HCT116 (cell line): ENCODE results near the gene AMBRA1.
A peak's percentile ranks its signal among the peaks of the same experiment; 100 is the strongest.

ENCODE experiments used
- ATF3 ChIP-seq: IDR thresholded peaks from 2 replicates; pipeline ENCODE4 v1.6.1; 2012
- EGR1 ChIP-seq: IDR thresholded peaks from 2 replicates; pipeline ENCODE4 v1.6.1; 2012; ENCODE audit warnings: low read depth
- EZH2 ChIP-seq: fragments of 200-600 bp; sonication (generic); IDR thresholded peaks from 2 replicates; pipeline ENCODE4 v1.6.1; 2017; ENCODE audit warnings: antibody characterized with exemption, mixed run types
- FOSL1 ChIP-seq: IDR thresholded peaks from 2 replicates; pipeline ENCODE4 v1.6.1; 2012; ENCODE audit warnings: low read depth
- POLR2A ChIP-seq: IDR thresholded peaks from 2 replicates; pipeline ENCODE4 v1.7.0; 2011; ENCODE audit warnings: borderline replicate concordance; ENCODE audit not compliant: insufficient read depth, insufficient read length; ENCODE audit errors: extremely low read depth
- POLR2AphosphoS5 ChIP-seq: IDR thresholded peaks from 2 replicates; pipeline ENCODE4 v1.6.1; 2011; ENCODE audit warnings: mild to moderate bottlenecking, low read depth, low read length, moderate library complexity
- RAD21 ChIP-seq: IDR thresholded peaks from 2 replicates; pipeline ENCODE4 v1.6.1; 2012; ENCODE audit warnings: low read depth, mild to moderate bottlenecking
- YY1 ChIP-seq: IDR thresholded peaks from 2 replicates; pipeline ENCODE4 v1.6.1; 2011; ENCODE audit warnings: low read length, low read depth, moderate library complexity, mild to moderate bottlenecking; ENCODE audit not compliant: insufficient replicate concordance; ENCODE audit errors: extremely low read depth
- ZNF274 ChIP-seq: fragments of 200-500 bp; sonication (Bioruptor generic); IDR thresholded peaks from 2 replicates; pipeline ENCODE4 v1.6.1; 2014; ENCODE audit warnings: mild to moderate bottlenecking, low read depth, low read length, inconsistent platforms
- TF ChIP-seq, protein P1 (sequence below): IDR thresholded peaks from 2 replicates; pipeline ENCODE4 v1.6.1; 2012; ENCODE audit warnings: low read depth
- TF ChIP-seq, protein P2 (sequence below), 3 experiments: fragments of 200-600 bp in 1 of 3; sonication (generic) in 1 of 3; IDR thresholded peaks in 2 of 3; conservative IDR thresholded peaks in 1 of 3; 2 replicates each; pipeline ENCODE4 v1.5.1; 2012 to 2017; ENCODE audit warnings: low read depth in 2 of 3, low read length in 2 of 3, antibody characterized with exemption in 1 of 3, borderline replicate concordance in 1 of 3, control low read depth in 1 of 3, mild to moderate bottlenecking in 1 of 3, mixed read lengths in 1 of 3, mixed run types in 1 of 3, moderate library complexity in 1 of 3; ENCODE audit not compliant: insufficient read depth in 1 of 3
- TF ChIP-seq, protein P3 (sequence below): IDR thresholded peaks from 2 replicates; pipeline ENCODE4 v1.6.1; 2012
- TF ChIP-seq, protein P4 (sequence below): IDR thresholded peaks from 2 replicates; pipeline ENCODE4 v1.6.1; 2011; ENCODE audit warnings: mild to moderate bottlenecking, low read length, moderate library complexity; ENCODE audit not compliant: insufficient replicate concordance; ENCODE audit errors: extremely low read depth

DNA sequence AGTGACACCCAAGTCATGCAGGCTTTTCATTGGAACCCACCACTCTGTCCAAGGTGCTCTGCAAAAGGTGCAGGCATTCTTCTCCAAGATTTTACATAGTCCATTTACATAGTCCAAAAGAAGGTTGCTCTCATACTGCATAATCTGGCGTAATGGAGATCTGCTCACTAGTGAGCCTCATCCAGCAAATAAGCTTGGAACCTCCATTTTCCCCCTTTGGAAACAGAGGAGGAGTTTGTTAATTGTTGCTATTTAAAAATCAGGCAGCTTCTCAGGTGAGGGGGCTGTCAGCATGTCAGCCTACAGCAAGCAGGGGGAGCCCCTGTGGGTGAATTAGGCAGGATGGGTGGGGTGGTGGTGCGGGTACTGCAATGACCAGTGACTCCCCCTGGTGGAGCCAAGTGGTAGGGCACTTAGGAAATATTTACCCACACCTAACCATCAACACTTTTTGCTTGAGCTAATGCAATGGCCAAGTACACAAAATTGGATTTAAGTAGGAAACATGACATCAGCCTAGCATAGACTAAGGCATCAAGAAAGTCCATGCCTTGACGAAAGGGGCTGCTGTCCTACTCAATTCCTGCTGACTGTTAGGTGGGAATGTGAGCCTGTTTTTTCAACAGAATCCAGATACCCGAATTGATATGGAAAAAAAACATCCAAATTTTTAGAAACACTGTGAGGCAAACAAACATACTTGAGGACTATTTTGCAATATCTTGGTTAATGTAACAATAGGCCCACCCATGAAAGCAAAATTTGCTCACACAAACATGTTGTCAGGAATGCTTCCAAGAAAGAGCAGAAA, 64.5 kb downstream of the AMBRA1 start:
- TF ChIP-seq, protein P1, sequence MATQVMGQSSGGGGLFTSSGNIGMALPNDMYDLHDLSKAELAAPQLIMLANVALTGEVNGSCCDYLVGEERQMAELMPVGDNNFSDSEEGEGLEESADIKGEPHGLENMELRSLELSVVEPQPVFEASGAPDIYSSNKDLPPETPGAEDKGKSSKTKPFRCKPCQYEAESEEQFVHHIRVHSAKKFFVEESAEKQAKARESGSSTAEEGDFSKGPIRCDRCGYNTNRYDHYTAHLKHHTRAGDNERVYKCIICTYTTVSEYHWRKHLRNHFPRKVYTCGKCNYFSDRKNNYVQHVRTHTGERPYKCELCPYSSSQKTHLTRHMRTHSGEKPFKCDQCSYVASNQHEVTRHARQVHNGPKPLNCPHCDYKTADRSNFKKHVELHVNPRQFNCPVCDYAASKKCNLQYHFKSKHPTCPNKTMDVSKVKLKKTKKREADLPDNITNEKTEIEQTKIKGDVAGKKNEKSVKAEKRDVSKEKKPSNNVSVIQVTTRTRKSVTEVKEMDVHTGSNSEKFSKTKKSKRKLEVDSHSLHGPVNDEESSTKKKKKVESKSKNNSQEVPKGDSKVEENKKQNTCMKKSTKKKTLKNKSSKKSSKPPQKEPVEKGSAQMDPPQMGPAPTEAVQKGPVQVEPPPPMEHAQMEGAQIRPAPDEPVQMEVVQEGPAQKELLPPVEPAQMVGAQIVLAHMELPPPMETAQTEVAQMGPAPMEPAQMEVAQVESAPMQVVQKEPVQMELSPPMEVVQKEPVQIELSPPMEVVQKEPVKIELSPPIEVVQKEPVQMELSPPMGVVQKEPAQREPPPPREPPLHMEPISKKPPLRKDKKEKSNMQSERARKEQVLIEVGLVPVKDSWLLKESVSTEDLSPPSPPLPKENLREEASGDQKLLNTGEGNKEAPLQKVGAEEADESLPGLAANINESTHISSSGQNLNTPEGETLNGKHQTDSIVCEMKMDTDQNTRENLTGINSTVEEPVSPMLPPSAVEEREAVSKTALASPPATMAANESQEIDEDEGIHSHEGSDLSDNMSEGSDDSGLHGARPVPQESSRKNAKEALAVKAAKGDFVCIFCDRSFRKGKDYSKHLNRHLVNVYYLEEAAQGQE, result no peak
- TF ChIP-seq, protein P2, sequence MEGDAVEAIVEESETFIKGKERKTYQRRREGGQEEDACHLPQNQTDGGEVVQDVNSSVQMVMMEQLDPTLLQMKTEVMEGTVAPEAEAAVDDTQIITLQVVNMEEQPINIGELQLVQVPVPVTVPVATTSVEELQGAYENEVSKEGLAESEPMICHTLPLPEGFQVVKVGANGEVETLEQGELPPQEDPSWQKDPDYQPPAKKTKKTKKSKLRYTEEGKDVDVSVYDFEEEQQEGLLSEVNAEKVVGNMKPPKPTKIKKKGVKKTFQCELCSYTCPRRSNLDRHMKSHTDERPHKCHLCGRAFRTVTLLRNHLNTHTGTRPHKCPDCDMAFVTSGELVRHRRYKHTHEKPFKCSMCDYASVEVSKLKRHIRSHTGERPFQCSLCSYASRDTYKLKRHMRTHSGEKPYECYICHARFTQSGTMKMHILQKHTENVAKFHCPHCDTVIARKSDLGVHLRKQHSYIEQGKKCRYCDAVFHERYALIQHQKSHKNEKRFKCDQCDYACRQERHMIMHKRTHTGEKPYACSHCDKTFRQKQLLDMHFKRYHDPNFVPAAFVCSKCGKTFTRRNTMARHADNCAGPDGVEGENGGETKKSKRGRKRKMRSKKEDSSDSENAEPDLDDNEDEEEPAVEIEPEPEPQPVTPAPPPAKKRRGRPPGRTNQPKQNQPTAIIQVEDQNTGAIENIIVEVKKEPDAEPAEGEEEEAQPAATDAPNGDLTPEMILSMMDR (IDR thresholded peaks at IDR 0.05 in 2 of 3, conservative IDR thresholded peaks at IDR 0.05 in 1 of 3; ENCODE audit: borderline replicate concordance in 1 of 3, insufficient read depth in 1 of 3, low read depth in 2 of 3, low read length in 2 of 3), result peak; percentile 90 to 96 (median 93)
- TF ChIP-seq POLR2AphosphoS5 (no peak), EZH2 (no peak), RAD21 (peak; percentile 61), POLR2A (no peak), FOSL1 (no peak), ATF3 (no peak), ZNF274 (no peak), EGR1 (no peak), YY1 (no peak)
- TF ChIP-seq, protein P3, sequence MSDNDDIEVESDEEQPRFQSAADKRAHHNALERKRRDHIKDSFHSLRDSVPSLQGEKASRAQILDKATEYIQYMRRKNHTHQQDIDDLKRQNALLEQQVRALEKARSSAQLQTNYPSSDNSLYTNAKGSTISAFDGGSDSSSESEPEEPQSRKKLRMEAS, result no peak
- TF ChIP-seq, protein P4, sequence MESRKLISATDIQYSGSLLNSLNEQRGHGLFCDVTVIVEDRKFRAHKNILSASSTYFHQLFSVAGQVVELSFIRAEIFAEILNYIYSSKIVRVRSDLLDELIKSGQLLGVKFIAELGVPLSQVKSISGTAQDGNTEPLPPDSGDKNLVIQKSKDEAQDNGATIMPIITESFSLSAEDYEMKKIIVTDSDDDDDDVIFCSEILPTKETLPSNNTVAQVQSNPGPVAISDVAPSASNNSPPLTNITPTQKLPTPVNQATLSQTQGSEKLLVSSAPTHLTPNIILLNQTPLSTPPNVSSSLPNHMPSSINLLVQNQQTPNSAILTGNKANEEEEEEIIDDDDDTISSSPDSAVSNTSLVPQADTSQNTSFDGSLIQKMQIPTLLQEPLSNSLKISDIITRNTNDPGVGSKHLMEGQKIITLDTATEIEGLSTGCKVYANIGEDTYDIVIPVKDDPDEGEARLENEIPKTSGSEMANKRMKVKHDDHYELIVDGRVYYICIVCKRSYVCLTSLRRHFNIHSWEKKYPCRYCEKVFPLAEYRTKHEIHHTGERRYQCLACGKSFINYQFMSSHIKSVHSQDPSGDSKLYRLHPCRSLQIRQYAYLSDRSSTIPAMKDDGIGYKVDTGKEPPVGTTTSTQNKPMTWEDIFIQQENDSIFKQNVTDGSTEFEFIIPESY, result no peak
